Panc1 (cell line): ENCODE measurements around the gene ABCC4. TPM values are rescaled to one million over a fixed set of nuclear protein-coding genes. Genes with fewer than 3 reads are reported as not detected.

Experiments
- ATAC-seq: fragments of 200-7000 bp; cut with Tn5 transposase; 2 replicates; pipeline ENCODE4 v1.9.1; 2020; ENCODE audit warnings: mild to moderate bottlenecking, moderate library complexity
- BruUV-seq: library from RNA; stranded (reverse); fragments of 400-500 nt; replicated peaks from 2 replicates; lab custom pipeline; 2021; lab: Mats Ljungman, UMichigan
- CTCF ChIA-PET: fragments of 300-600 bp; sonication (Branson Sonifier 250); formaldehyde crosslinking; loops from one replicate; lab custom pipeline; 2022; ENCODE audit warnings: antibody characterized with exemption; lab: Charles Lee
- POLR2A ChIA-PET: fragments of 300-600 bp; sonication (Branson Sonifier 250); formaldehyde crosslinking; loops from one replicate; lab custom pipeline; 2022; ENCODE audit warnings: antibody characterized with exemption; lab: Charles Lee
- DNase-seq: peaks from one replicate; pipeline ENCODE4 v3.0.0-alpha.2; 2010; ENCODE audit warnings: low read depth, low spot score
- H3K27ac ChIP-seq: 2 replicates; pipeline ENCODE4 v1.5.1; 2011; ENCODE audit warnings: mild to moderate bottlenecking, low read length, inconsistent platforms
- H3K27me3 ChIP-seq: fragments of 200-500 bp; sonication (Bioruptor generic); 2 replicates; pipeline ENCODE4 v1.6.0; 2014; ENCODE audit warnings: low read length, inconsistent platforms; ENCODE audit not compliant: control insufficient read depth, insufficient read depth
- H3K36me3 ChIP-seq: fragments of 200-500 bp; sonication (Bioruptor generic); 2 replicates; pipeline ENCODE4 v1.5.1; 2014; ENCODE audit warnings: inconsistent platforms, mild to moderate bottlenecking, low read length, moderate library complexity; ENCODE audit not compliant: control insufficient read depth, insufficient read depth
- H3K4me1 ChIP-seq: 2 replicates; pipeline ENCODE4 v1.5.1; 2011; ENCODE audit warnings: inconsistent platforms, mild to moderate bottlenecking, low read length, moderate library complexity; ENCODE audit not compliant: control insufficient read depth, insufficient read depth
- H3K4me3 ChIP-seq, 2 experiments: 2 replicates each; pipeline ENCODE4 v1.5.1; 2011 to 2012; ENCODE audit warnings: low read depth in 2 of 2, low read length in 2 of 2, mild to moderate bottlenecking in 2 of 2, inconsistent platforms in 1 of 2, moderate library complexity in 1 of 2
- H3K9me3 ChIP-seq: fragments of 200-500 bp; sonication (Bioruptor generic); 2 replicates; pipeline ENCODE4 v1.5.1; 2014; ENCODE audit warnings: low read depth, mild to moderate bottlenecking, inconsistent platforms, low read length, moderate library complexity; ENCODE audit not compliant: control insufficient read depth, insufficient read depth
- CTCF ChIP-seq: fragments of 450-650 bp; IDR thresholded peaks from 2 replicates; pipeline ENCODE4 v1.5.1; 2017; ENCODE audit warnings: mild to moderate bottlenecking
- POLR2AphosphoS5 ChIP-seq: IDR thresholded peaks from 2 replicates; pipeline ENCODE4 v1.6.1; 2012; ENCODE audit warnings: mild to moderate bottlenecking, low read depth, low read length, moderate library complexity
- SIN3A ChIP-seq: IDR thresholded peaks from 2 replicates; pipeline ENCODE4 v1.6.1; 2012; ENCODE audit warnings: low read depth, mild to moderate bottlenecking, low read length, moderate library complexity, borderline replicate concordance; ENCODE audit not compliant: insufficient read depth
- TCF7L2 ChIP-seq: IDR thresholded peaks from 2 replicates; pipeline ENCODE4 v1.6.1; 2011; ENCODE audit warnings: mild to moderate bottlenecking, low read depth, low read length, inconsistent platforms
- in situ Hi-C: cut with HindIII; loops from 2 replicates; pipeline ENCODE4 v1.10.0; 2016; ENCODE audit warnings: low sequenced_read_pairs, low pct_unique_long_range_greater_than_20kb
- intact Hi-C: fragments of 100-400 bp; cut with micrococcal nuclease; formaldehyde crosslinking; loops from one replicate; pipeline ENCODE4 v1.10.0; 2022; ENCODE audit not compliant: unreplicated experiment
- total RNA-seq: library from RNA; stranded (reverse); gene quantifications from one replicate; pipeline ENCODE4 v1.2.1, GENCODE V29; 2021; ENCODE audit not compliant: unreplicated experiment
- TF ChIP-seq, protein P1 (sequence below), 2 experiments: IDR thresholded peaks; 2 replicates each; pipeline ENCODE4 v1.6.1; 2011 to 2012; ENCODE audit warnings: low read depth in 2 of 2, control low read depth in 1 of 2, low read length in 1 of 2, mild to moderate bottlenecking in 1 of 2, moderate library complexity in 1 of 2; ENCODE audit not compliant: insufficient read depth in 1 of 2

Gene ABCC4
- total RNA-seq, 1 experiment from 2014 or later: 69.3 TPM

DNA sequence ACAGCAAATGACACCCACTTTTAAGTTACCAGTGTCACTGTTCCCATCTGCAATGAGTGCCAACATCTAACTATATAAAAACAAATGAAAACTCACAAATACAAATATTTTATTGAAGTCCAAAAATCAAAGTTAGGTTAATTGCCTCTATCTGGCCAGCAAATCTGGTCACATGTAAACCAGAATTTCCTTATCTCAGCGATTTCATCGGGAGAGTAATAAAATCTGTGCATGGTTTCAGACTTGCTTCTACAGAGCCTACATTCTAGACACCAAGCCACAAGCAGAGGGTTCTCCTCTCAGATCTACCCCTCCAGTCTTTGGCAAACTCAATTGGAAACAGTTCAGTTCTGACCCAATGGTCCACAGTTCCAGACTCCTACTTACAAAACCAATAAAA, 189.6 kb downstream of the ABCC4 start:
- no peak for DNase-seq
- intact Hi-C loops (no loop called here), in situ Hi-C loops (no loop called here)
- POLR2A ChIA-PET: no interaction called here
- BruUV-seq: no TSS peak
- no peak overlapping the region for H3K4me3 ChIP-seq
- peaks cover 6% of the 10 kb centered on the region; the same call in 1 of the 2 replicates for H3K9me3 ChIP-seq
- peak overlapping the region; percentile 63 for H3K27ac ChIP-seq
- CTCF ChIA-PET: no interaction called here
- H3K4me1 ChIP-seq: peaks cover 6% of the 10 kb centered on the region; the same call in 1 of the 2 replicates
- H3K27me3 ChIP-seq: no peaks in the 10 kb centered on the region
- H3K36me3 ChIP-seq: no peaks in the 10 kb centered on the region
- TF ChIP-seq, protein P1, sequence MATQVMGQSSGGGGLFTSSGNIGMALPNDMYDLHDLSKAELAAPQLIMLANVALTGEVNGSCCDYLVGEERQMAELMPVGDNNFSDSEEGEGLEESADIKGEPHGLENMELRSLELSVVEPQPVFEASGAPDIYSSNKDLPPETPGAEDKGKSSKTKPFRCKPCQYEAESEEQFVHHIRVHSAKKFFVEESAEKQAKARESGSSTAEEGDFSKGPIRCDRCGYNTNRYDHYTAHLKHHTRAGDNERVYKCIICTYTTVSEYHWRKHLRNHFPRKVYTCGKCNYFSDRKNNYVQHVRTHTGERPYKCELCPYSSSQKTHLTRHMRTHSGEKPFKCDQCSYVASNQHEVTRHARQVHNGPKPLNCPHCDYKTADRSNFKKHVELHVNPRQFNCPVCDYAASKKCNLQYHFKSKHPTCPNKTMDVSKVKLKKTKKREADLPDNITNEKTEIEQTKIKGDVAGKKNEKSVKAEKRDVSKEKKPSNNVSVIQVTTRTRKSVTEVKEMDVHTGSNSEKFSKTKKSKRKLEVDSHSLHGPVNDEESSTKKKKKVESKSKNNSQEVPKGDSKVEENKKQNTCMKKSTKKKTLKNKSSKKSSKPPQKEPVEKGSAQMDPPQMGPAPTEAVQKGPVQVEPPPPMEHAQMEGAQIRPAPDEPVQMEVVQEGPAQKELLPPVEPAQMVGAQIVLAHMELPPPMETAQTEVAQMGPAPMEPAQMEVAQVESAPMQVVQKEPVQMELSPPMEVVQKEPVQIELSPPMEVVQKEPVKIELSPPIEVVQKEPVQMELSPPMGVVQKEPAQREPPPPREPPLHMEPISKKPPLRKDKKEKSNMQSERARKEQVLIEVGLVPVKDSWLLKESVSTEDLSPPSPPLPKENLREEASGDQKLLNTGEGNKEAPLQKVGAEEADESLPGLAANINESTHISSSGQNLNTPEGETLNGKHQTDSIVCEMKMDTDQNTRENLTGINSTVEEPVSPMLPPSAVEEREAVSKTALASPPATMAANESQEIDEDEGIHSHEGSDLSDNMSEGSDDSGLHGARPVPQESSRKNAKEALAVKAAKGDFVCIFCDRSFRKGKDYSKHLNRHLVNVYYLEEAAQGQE (IDR thresholded peaks at IDR 0.05; ENCODE audit: insufficient read depth in 1 of 2, low read depth in 2 of 2, low read length in 1 of 2): no peak
- 0 out of 2 replicates have a peak, but pooled peaks have one; percentile 0 for TF ChIP-seq TCF7L2
- TF ChIP-seq SIN3A: no peak
- TF ChIP-seq POLR2AphosphoS5: no peak
- TF ChIP-seq CTCF: no peak
- ATAC-seq: no peak

DNA sequence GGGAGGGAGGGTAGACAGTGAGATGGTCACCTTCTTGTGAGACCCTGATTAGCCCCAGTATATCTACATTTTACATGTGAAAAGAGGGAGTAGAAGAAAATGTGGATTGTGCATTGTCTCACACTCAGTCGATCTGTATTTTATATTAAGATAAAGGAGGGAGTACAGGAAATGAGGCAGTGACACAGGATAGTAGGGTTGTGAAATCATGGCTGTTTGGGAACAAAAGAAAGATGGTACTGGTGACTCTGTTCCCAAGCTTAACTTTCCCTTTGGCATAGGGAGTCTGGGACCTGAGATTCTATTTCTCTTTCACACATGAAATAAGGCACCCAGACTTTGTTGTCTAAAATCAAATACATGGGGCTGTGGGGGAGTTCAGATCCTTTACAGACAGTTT, 194.7 kb downstream of the ABCC4 start:
- Histone ChIP-seq H3K27me3 (no peaks in the 10 kb centered on the region), H3K27ac (peak overlapping the region; percentile 45), H3K4me3 (no peak overlapping the region), H3K9me3 (peaks cover 6% of the 10 kb centered on the region; the same call in 1 of the 2 replicates), H3K36me3 (no peaks in the 10 kb centered on the region), H3K4me1 (peaks cover 8% of the 10 kb centered on the region)
- in situ Hi-C loops: no loop called here
- ChIA-PET POLR2A (no interaction called here), CTCF (no interaction called here)
- no TSS peak for BruUV-seq
- ATAC-seq (no peak), DNase-seq (no peak)
- TF ChIP-seq SIN3A: no peak
- TF ChIP-seq CTCF: no peak
- TF ChIP-seq, protein P1 (IDR thresholded peaks at IDR 0.05; ENCODE audit: insufficient read depth in 1 of 2, low read depth in 2 of 2, low read length in 1 of 2): no peak
- no peak for TF ChIP-seq POLR2AphosphoS5
- TF ChIP-seq TCF7L2: no peak
- intact Hi-C loops: no loop called here
